GM08714 (cell line): ENCODE data around the gene SYNE2.

ENCODE experiments used
- H3K4me3 ChIP-seq: fragments of 200-500 bp; sonication (Bioruptor generic); 2 replicates; pipeline ENCODE4 v1.5.1; 2014; ENCODE audit warnings: mild to moderate bottlenecking, low read length, inconsistent platforms
- ZNF274 ChIP-seq: IDR thresholded peaks from 2 replicates; pipeline ENCODE4 v1.6.1; 2012; ENCODE audit warnings: mild to moderate bottlenecking, low read depth, low read length

The SYNE2 gene

GRCh38 chr14:64220056-64220455 is 367.3 kb downstream of the SYNE2 start:
- TF ChIP-seq ZNF274: no peak
- no peak overlapping the region for H3K4me3 ChIP-seq

GRCh38 chr14:64220466-64220865 is 367.7 kb downstream of the SYNE2 start:
- H3K4me3 ChIP-seq: no peak overlapping the region
- no peak for TF ChIP-seq ZNF274

DNA sequence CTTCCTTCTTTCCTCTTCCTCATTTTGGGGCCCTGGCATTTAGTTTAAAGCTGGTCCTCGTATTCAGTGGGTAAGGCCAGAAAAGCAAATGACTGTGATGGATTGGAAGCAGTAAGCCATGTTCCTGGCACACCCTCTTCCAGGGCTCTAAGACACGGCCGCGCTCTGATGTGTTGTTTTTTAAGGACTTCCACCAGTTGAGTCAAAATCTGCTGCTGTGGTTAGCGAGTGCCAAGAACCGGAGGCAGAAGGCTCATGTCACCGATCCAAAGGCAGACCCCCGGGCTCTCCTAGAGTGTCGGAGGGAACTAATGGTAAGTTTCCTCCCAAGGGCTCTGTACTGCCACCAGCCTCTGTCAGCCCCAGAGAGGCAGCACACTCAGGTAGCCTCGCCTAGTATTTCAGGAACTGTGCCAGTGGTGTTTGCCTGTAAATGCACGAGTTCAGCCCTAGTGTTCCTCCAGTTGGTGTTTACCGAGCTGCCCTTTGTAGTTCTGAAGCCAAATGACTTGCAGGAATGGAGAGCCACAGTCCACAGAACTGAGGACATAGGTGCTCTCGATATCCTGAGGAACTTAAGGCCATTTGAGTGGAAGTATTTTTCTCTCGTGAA is 368.7 kb downstream of the SYNE2 start:
- no peak for TF ChIP-seq ZNF274
- H3K4me3 ChIP-seq: no peak overlapping the region

DNA sequence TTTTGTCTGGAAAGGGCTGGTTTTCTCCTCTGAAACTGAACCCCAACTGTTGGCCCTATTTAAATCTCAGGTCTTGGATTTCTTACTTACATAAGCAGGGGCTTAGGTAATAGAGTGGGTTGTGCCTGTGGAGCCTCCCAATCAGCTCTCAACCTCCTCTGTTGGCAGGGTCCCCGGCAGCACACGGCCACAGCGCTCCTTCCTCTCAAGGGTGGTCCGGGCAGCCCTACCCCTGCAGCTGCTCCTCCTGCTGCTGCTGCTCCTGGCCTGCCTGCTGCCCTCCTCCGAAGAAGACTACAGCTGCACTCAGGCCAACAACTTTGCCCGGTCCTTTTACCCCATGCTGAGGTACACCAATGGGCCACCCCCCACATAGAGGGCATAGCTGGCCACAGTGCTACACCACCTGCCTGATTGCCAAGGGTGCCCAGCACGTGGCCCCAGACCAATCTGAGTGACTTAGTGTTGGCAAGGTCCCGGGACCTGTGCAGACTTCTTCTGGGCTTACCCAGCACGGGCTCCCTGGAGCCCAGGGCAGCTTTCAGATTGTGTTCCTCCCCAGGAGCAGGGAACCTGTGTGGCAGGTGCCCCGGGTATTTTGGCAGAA is 372.4 kb downstream of the SYNE2 start:
- no peak for TF ChIP-seq ZNF274
- H3K4me3 ChIP-seq: no peak overlapping the region

DNA sequence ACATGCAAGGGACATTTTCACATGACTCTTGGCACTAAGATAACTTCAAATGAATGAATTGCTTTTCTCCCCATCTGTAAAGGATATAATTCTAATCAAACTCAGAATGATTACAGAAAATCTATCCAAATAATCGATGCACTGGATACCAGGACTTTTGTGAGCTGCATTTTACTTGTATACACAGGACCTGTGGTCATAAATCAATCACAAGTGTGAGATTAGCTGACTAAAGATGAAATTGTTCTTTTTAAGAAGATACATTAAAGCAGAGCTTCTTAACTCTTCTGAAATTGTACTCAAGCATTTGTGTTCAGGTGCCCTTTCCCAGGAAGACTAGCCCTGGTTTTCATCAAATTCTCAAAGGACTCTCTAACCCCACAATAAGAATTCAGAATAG is 375.1 kb downstream of the SYNE2 start:
- TF ChIP-seq ZNF274: no peak

DNA sequence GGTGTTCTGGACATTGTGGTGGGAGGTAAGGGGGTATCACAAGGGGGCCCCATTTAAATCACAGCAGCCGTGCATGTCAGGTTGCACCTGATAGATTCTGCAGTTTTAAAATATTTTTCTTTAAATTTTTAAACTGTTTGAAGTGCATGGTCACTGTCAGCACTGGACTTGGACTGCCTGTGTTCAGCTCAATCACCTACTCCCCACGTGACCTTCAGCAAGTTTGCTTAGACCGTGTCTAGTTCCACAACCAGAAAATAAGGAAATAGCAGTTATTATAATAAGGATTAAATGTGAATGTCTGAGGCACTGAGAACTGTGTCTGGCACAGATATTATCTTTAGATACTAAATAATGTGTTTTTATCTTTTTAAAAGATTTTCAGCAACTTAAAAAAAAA is 376.7 kb downstream of the SYNE2 start:
- no peak overlapping the region for H3K4me3 ChIP-seq
- TF ChIP-seq ZNF274: no peak

More for the DNA sequence above, 375.1 kb downstream of the SYNE2 start:
- H3K4me3 ChIP-seq: no peak overlapping the region

- no peak for TF ChIP-seq ZNF274
- no peak overlapping the region for H3K4me3 ChIP-seq
Observed at GRCh38 chr14:64232095-64232838, 379.5 kb downstream of the SYNE2 start.

GRCh38 chr14:64232944-64233343 is 380.1 kb downstream of the SYNE2 start:
- TF ChIP-seq ZNF274: no peak
- H3K4me3 ChIP-seq: no peak overlapping the region

- no peak overlapping the region for H3K4me3 ChIP-seq
Observed at GRCh38 chr14:64233531-64234190, 380.9 kb downstream of the SYNE2 start.

DNA sequence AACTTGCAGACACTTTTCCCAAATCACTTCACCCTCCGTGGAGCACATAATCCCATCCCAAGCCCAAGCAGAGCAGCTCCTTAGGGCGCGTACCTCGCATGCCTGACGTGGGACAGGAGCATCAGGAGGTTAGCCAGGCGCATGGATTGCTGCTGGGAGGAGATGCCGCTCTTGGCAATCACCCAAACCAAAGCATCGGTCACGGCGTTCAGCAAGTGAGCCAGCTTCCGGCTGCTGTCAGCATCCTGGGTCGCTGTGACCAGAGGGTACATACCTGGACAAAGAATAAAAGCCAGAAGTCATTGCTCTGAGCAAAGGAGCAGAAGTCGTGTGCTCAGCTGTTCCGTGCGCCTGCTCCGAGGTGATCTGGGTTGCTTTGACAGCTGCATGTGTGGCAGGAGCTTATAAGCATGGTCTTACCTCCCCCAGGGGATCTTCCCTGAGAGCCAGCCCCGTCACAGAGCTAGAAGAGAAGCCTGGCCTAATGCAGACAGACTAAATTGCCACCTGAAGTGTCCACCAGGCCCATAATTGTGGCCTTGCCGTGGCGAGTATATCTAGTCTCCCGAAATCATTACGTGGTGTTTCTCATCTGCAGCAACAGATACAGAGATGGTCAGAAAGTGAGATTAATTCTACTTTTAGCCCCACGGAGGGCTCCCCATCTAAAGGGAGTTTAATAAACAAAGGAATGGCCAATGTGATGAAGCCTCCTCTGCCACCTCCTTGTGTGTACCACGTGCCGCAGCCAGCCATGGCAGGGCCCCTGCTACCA is 382.3 kb downstream of the SYNE2 start:
- peak overlapping the region; percentile 33; the same call in 1 of the 2 replicates for H3K4me3 ChIP-seq
- TF ChIP-seq ZNF274: no peak

More at GRCh38 chr14:64233531-64234190, 380.9 kb downstream of the SYNE2 start:
- no peak for TF ChIP-seq ZNF274

GRCh38 chr14:64235652-64236640 is 383.1 kb downstream of the SYNE2 start:
- TF ChIP-seq ZNF274: no peak
- peak overlapping the region; percentile 33; the same call in 1 of the 2 replicates for H3K4me3 ChIP-seq

- TF ChIP-seq ZNF274: no peak
- H3K4me3 ChIP-seq: no peak overlapping the region
Observed at GRCh38 chr14:64238049-64238448, 385.2 kb downstream of the SYNE2 start.

GRCh38 chr14:64238631-64239030 is 385.8 kb downstream of the SYNE2 start:
- no peak for TF ChIP-seq ZNF274
- no peak overlapping the region for H3K4me3 ChIP-seq
